CD14-positive monocyte (primary cell): ENCODE measurements around the gene RNF19B. TPM values are rescaled to one million over a fixed set of nuclear protein-coding genes. Genes with fewer than 3 reads are reported as not detected.

Experiments used
- DNase-seq, 3 donors: peaks; one replicate each; pipeline ENCODE4 v3.0.0-alpha.2; 2011 to 2022
- H2AFZ ChIP-seq: 2 replicates; pipeline ENCODE4 v1.6.0; 2012; ENCODE audit warnings: mild to moderate bottlenecking, low read depth, low read length, inconsistent platforms; ENCODE audit not compliant: insufficient read depth, poor library complexity, severe bottlenecking
- H3K27ac ChIP-seq, 2 donors: 1 replicate in 1 of 2; 2 replicates in 1 of 2; pipeline ENCODE4 v1.5.1; 2012 to 2013; ENCODE audit warnings: low read length in 2 of 2, control low read depth in 1 of 2, inconsistent platforms in 1 of 2, low read depth in 1 of 2, mild to moderate bottlenecking in 1 of 2
- H3K27me3 ChIP-seq, 2 donors: one replicate each; pipeline versions ENCODE4 v1.6.0 to v1.6.1; 2011 to 2013; ENCODE audit warnings: low read length in 2 of 2; ENCODE audit not compliant: control insufficient read depth in 2 of 2, insufficient read depth in 2 of 2
- H3K36me3 ChIP-seq, 2 donors: replicated peaks in 1 of 2; 1 replicate in 1 of 2; 2 replicates in 1 of 2; pipeline versions ENCODE4 v1.5.1 to v1.6.1; 2012 to 2013; ENCODE audit warnings: low read length in 2 of 2, control low read depth in 1 of 2, inconsistent platforms in 1 of 2, mild to moderate bottlenecking in 1 of 2; ENCODE audit not compliant: insufficient read depth in 2 of 2, control insufficient read depth in 1 of 2
- H3K4me1 ChIP-seq, 2 donors: 1 replicate in 1 of 2; 2 replicates in 1 of 2; pipeline versions ENCODE4 v1.5.1 to v1.6.1; 2012 to 2013; ENCODE audit warnings: low read length in 2 of 2, control low read depth in 1 of 2, inconsistent platforms in 1 of 2, mild to moderate bottlenecking in 1 of 2, moderate library complexity in 1 of 2; ENCODE audit not compliant: insufficient read depth in 2 of 2, control insufficient read depth in 1 of 2
- H3K4me2 ChIP-seq: replicated peaks from 2 replicates; pipeline ENCODE3; 2012; ENCODE audit warnings: low read length, moderate library complexity, mild to moderate bottlenecking; ENCODE audit not compliant: poor library complexity, severe bottlenecking; ENCODE audit errors: extremely low read depth
- H3K4me3 ChIP-seq, 3 experiments: fragments of 200-600 bp in 1 of 3; sonication (generic) in 1 of 3; replicated peaks in 1 of 3; 1 replicate in 2 of 3; 2 replicates in 1 of 3; pipeline ENCODE4 v1.5.1; 2011 to 2013; ENCODE audit warnings: low read length in 3 of 3, mild to moderate bottlenecking in 3 of 3, control low read depth in 2 of 3, low read depth in 2 of 3, inconsistent platforms in 1 of 3, moderate library complexity in 1 of 3
- H3K79me2 ChIP-seq: 2 replicates; pipeline ENCODE4 v1.6.0; 2012; ENCODE audit warnings: mild to moderate bottlenecking, control low read depth, inconsistent platforms, low read length, moderate library complexity; ENCODE audit not compliant: insufficient read depth
- H3K9ac ChIP-seq: 2 replicates; pipeline ENCODE4 v1.6.0; 2017; ENCODE audit warnings: low read length, mild to moderate bottlenecking; ENCODE audit not compliant: insufficient read depth, poor library complexity, severe bottlenecking
- H3K9me3 ChIP-seq, 2 donors: replicated peaks in 1 of 2; 1 replicate in 1 of 2; 2 replicates in 1 of 2; pipeline versions ENCODE4 v1.5.1 to v1.6.1; 2012 to 2013; ENCODE audit warnings: low read length in 2 of 2, control low read depth in 1 of 2; ENCODE audit not compliant: control insufficient read depth in 1 of 2, insufficient read depth in 1 of 2
- H4K20me1 ChIP-seq: 2 replicates; pipeline ENCODE4 v1.6.0; 2012; ENCODE audit warnings: mild to moderate bottlenecking, low read length, control low read depth, moderate library complexity; ENCODE audit not compliant: insufficient read depth
- H3K27ac Mint-ChIP-seq, 7 donors: one replicate each; pipeline ENCODE4 v1.8.0; 2020; ENCODE audit warnings: mild to moderate bottlenecking in 7 of 7, mixed read lengths in 7 of 7, moderate library complexity in 6 of 7, inconsistent platforms in 2 of 7
- H3K27me3 Mint-ChIP-seq, 3 donors: one replicate each; pipeline ENCODE4 v1.8.0; 2021 to 2022; ENCODE audit warnings: low read depth in 3 of 3, mild to moderate bottlenecking in 3 of 3, mixed read lengths in 3 of 3, moderate library complexity in 3 of 3, inconsistent platforms in 1 of 3
- H3K36me3 Mint-ChIP-seq, 2 donors: one replicate each; pipeline ENCODE4 v1.8.0; 2020; ENCODE audit warnings: mixed read lengths in 2 of 2, inconsistent platforms in 1 of 2, mild to moderate bottlenecking in 1 of 2
- H3K4me1 Mint-ChIP-seq: one replicate; pipeline ENCODE4 v1.8.0; 2020; ENCODE audit warnings: mild to moderate bottlenecking, mixed read lengths
- H3K4me3 Mint-ChIP-seq, 2 donors: one replicate each; pipeline ENCODE4 v1.8.0; 2020; ENCODE audit warnings: mild to moderate bottlenecking in 2 of 2, mixed read lengths in 2 of 2, moderate library complexity in 1 of 2
- H3K9me3 Mint-ChIP-seq, 7 donors: one replicate each; pipeline ENCODE4 v1.8.0; 2020 to 2022; ENCODE audit warnings: mixed read lengths in 7 of 7, mild to moderate bottlenecking in 6 of 7, moderate library complexity in 6 of 7, inconsistent platforms in 2 of 7
- WGBS: methylation state at CpG from one replicate; pipeline ENCODE4 v1.1.5; 2013; ENCODE audit warnings: missing lambda C conversion rate; ENCODE audit not compliant: insufficient coverage; 5-methylcytosine and 5-hydroxymethylcytosine counted together
- intact Hi-C, 2 donors: fragments of 100-400 bp; cut with micrococcal nuclease; formaldehyde crosslinking; loops; one replicate each; pipeline versions ENCODE4 v1.15.0 to v1.15.1; 2023
- polyA plus RNA-seq, 3 donors: library from polyadenylated mRNA; depleted of rRNA in 1 of 3; unstranded in 2 of 3; stranded (reverse) in 1 of 3; fragments of 300-500 nt in 2 of 3; fragments of >200 nt in 1 of 3; fragmentation: Illumina TruSeq in 2 of 3; gene quantifications; 1 replicate in 2 of 3; 2 replicates in 1 of 3; pipeline ENCODE4 v1.2.3, GENCODE V29; 2012 to 2021
- TF ChIP-seq, protein P1 (sequence below): fragments of 200-600 bp; IDR thresholded peaks from one replicate; pipeline ENCODE4 v1.8.0; 2022; ENCODE audit warnings: antibody characterized with exemption, mild to moderate bottlenecking

RNF19B gene
- polyA plus RNA-seq, 3 donors = 4.1 to 106 (median 5.8) TPM

DNA sequence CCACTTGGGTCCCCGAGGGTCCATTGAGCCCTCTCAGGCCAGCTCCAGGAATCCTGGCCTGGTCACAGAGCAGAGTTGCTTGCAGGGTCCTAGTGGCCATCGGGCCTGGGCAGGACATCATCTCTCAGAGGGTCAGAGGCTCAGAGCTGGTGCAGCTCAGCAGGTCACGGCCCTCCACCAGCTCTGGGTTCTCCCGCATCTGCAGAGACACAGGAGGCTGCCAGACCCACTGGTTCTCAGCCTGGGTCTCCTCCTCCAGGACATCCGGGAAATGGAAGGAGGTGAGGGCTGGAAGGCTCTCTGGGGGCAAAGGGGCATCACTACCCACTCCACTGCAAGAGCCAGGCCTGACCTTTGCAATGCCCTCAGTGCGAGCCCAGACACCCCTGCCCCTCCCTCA lies 69.9 kb downstream of the RNF19B start:
- Mint-ChIP-seq H3K27me3 (peaks cover 73 to 95% (median 76%) of the 10 kb centered on the region in 3 donors), H3K4me3 (no peak overlapping the region), H3K9me3 (peaks cover 4 to 13% (median 10%) of the 10 kb centered on the region in 7 donors), H3K36me3 (peaks cover 0 to 7% of the 10 kb centered on the region in 2 donors), H3K4me1 (peaks cover 14% of the 10 kb centered on the region), H3K27ac (no peak overlapping the region)
- H3K27ac ChIP-seq = no peak overlapping the region
- peaks cover 4 to 9% of the 10 kb centered on the region in 2 donors for H3K9me3 ChIP-seq
- H3K79me2 ChIP-seq = no peaks in the 10 kb centered on the region
- no peak overlapping the region for H3K4me3 ChIP-seq
- H4K20me1 ChIP-seq = no peaks in the 10 kb centered on the region
- intact Hi-C loops = no loop called here
- H3K4me1 ChIP-seq = peaks cover 4 to 10% of the 10 kb centered on the region in 2 donors
- no peaks in the 10 kb centered on the region for H3K36me3 ChIP-seq
- no peak overlapping the region for H3K9ac ChIP-seq
- H3K4me2 ChIP-seq = no peak overlapping the region
- TF ChIP-seq, protein P1, sequence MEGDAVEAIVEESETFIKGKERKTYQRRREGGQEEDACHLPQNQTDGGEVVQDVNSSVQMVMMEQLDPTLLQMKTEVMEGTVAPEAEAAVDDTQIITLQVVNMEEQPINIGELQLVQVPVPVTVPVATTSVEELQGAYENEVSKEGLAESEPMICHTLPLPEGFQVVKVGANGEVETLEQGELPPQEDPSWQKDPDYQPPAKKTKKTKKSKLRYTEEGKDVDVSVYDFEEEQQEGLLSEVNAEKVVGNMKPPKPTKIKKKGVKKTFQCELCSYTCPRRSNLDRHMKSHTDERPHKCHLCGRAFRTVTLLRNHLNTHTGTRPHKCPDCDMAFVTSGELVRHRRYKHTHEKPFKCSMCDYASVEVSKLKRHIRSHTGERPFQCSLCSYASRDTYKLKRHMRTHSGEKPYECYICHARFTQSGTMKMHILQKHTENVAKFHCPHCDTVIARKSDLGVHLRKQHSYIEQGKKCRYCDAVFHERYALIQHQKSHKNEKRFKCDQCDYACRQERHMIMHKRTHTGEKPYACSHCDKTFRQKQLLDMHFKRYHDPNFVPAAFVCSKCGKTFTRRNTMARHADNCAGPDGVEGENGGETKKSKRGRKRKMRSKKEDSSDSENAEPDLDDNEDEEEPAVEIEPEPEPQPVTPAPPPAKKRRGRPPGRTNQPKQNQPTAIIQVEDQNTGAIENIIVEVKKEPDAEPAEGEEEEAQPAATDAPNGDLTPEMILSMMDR = no peak
- peaks cover 36 to 72% of the 10 kb centered on the region in 2 donors for H3K27me3 ChIP-seq
- H2AFZ ChIP-seq = no peak overlapping the region
- 81% methylated on average over 4 of the region's 6 CpGs for WGBS
- no peak for DNase-seq

DNA sequence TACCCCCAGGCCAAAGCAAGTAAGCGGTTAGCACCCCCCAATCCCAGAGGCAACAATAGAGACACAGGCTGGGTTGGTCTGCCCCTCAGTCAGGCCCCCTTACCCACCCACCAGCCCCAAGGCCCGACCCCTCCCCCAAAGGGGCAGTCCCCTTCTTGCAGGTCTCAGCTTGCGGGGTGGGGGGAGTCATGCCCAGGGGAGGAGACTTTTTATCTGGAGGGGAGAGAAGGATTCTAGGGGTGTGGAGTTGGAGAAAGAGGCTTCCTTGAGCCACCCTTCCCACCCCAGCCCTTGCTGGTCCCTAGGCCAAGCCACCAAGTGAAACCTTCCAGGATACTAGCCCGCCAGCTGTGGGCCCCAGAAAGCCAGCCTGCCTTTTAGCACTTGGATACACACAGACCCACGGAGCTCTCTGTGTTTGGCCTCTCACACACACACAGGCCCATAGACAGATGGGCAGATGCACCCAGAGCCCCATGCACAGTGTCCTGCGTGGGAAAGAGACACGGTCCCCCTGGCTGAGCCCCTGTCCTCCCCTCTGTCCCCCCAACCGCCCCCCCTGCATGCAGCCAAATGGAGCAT lies 70.5 kb downstream of the RNF19B start:
- no peaks in the 10 kb centered on the region for H3K36me3 ChIP-seq
- no peak for DNase-seq
- peaks cover 4 to 10% of the 10 kb centered on the region in 2 donors for H3K4me1 ChIP-seq
- no peaks in the 10 kb centered on the region for H3K79me2 ChIP-seq
- no peak overlapping the region for H2AFZ ChIP-seq
- no peak overlapping the region for H3K4me2 ChIP-seq
- H3K9me3 ChIP-seq = peaks cover 4 to 9% of the 10 kb centered on the region in 2 donors
- TF ChIP-seq, protein P1 = no peak
- peaks cover 69 to 92% (median 71%) of the 10 kb centered on the region in 3 donors for H3K27me3 Mint-ChIP-seq
- H4K20me1 ChIP-seq = no peaks in the 10 kb centered on the region
- 83% methylated on average over 1 of the region's 8 CpGs for WGBS
- peaks cover 4 to 13% (median 10%) of the 10 kb centered on the region in 7 donors for H3K9me3 Mint-ChIP-seq
- intact Hi-C loops = no loop called here
- H3K27ac ChIP-seq = no peak overlapping the region
- H3K27me3 ChIP-seq = peaks cover 30 to 66% of the 10 kb centered on the region in 2 donors
- H3K4me1 Mint-ChIP-seq = peaks cover 14% of the 10 kb centered on the region
- H3K9ac ChIP-seq = no peak overlapping the region
- no peak overlapping the region for H3K27ac Mint-ChIP-seq
- no peak overlapping the region for H3K4me3 ChIP-seq
- peak overlapping the region in 1 of 2 donors; percentile 78 for H3K4me3 Mint-ChIP-seq
- H3K36me3 Mint-ChIP-seq = peaks cover 0 to 7% of the 10 kb centered on the region in 2 donors
